ACC112 (cell line): ENCODE data around the gene ARL15.

Experiments
- H2AFZ ChIP-seq: fragments of 200-600 bp; sonication (generic); one replicate; pipeline ENCODE4 v1.6.0; 2017; ENCODE audit warnings: antibody characterized with exemption, low read length; ENCODE audit not compliant: unreplicated experiment
- H3K27ac ChIP-seq: fragments of 200-600 bp; sonication (generic); 2 replicates; pipeline ENCODE4 v1.5.1; 2014; ENCODE audit warnings: low read depth, mild to moderate bottlenecking, antibody characterized with exemption, low read length, moderate library complexity
- H3K27me3 ChIP-seq: fragments of 200-600 bp; sonication (generic); 2 replicates; pipeline ENCODE4 v1.6.1; 2014; ENCODE audit warnings: mild to moderate bottlenecking, antibody characterized with exemption, low read length, moderate library complexity, mixed read lengths; ENCODE audit not compliant: insufficient read depth
- H3K36me3 ChIP-seq: fragments of 200-600 bp; sonication (generic); 2 replicates; pipeline ENCODE4 v1.6.1; 2016; ENCODE audit warnings: mild to moderate bottlenecking, antibody characterized with exemption, low read length, moderate library complexity, mixed read lengths; ENCODE audit not compliant: insufficient read depth
- H3K4me1 ChIP-seq: fragments of 200-600 bp; sonication (generic); one replicate; pipeline ENCODE4 v1.6.1; 2016; ENCODE audit warnings: low read length, mixed read lengths; ENCODE audit not compliant: insufficient read depth, unreplicated experiment, control insufficient read depth
- H3K4me3 ChIP-seq: fragments of 200-600 bp; sonication (generic); 2 replicates; pipeline ENCODE4 v1.5.1; 2014; ENCODE audit warnings: mild to moderate bottlenecking, low read depth, low read length
- H3K79me2 ChIP-seq: fragments of 200-600 bp; sonication (generic); one replicate; pipeline ENCODE4 v1.6.0; 2016; ENCODE audit warnings: low read length; ENCODE audit not compliant: control insufficient read depth, unreplicated experiment, insufficient read depth

Gene ARL15

GRCh38 chr5:54009828-54010227 lies 300.5 kb downstream of the ARL15 start:
- Histone ChIP-seq H3K4me1 (peaks cover 25% of the 10 kb centered on the region), H3K36me3 (no peaks in the 10 kb centered on the region), H3K27me3 (no peaks in the 10 kb centered on the region), H3K27ac (no peak overlapping the region), H2AFZ (no peak overlapping the region), H3K79me2 (no peaks in the 10 kb centered on the region), H3K4me3 (no peak overlapping the region)

GRCh38 chr5:54009357-54009756 lies 301.0 kb downstream of the ARL15 start:
- Histone ChIP-seq H3K27me3 (no peaks in the 10 kb centered on the region), H3K36me3 (no peaks in the 10 kb centered on the region), H2AFZ (no peak overlapping the region), H3K27ac (no peak overlapping the region), H3K4me1 (peaks cover 25% of the 10 kb centered on the region), H3K4me3 (no peak overlapping the region), H3K79me2 (no peaks in the 10 kb centered on the region)

- no peak overlapping the region for H3K4me3 ChIP-seq
- H3K27me3 ChIP-seq: no peaks in the 10 kb centered on the region
- H3K4me1 ChIP-seq: peaks cover 16% of the 10 kb centered on the region
- no peaks in the 10 kb centered on the region for H3K79me2 ChIP-seq
- peak overlapping the region; percentile 57 for H2AFZ ChIP-seq
- H3K36me3 ChIP-seq: no peaks in the 10 kb centered on the region
- peak overlapping the region; percentile 32 for H3K27ac ChIP-seq
These were observed 302.3 kb downstream of the ARL15 start for GRCh38 chr5:54007827-54008777.

- no peak overlapping the region for H3K4me3 ChIP-seq
- H3K36me3 ChIP-seq: no peaks in the 10 kb centered on the region
- H3K27me3 ChIP-seq: no peaks in the 10 kb centered on the region
- H2AFZ ChIP-seq: no peak overlapping the region
- no peaks in the 10 kb centered on the region for H3K79me2 ChIP-seq
- no peak overlapping the region for H3K27ac ChIP-seq
- H3K4me1 ChIP-seq: peaks cover 15% of the 10 kb centered on the region
These were observed 305.7 kb downstream of the ARL15 start for GRCh38 chr5:54004697-54005096.

- Histone ChIP-seq H3K36me3 (no peaks in the 10 kb centered on the region), H3K27me3 (no peaks in the 10 kb centered on the region), H3K4me3 (no peak overlapping the region), H3K27ac (no peak overlapping the region), H3K79me2 (no peaks in the 10 kb centered on the region), H2AFZ (no peak overlapping the region), H3K4me1 (peaks cover 4% of the 10 kb centered on the region)
These were observed 307.6 kb downstream of the ARL15 start for GRCh38 chr5:54002779-54003178.

- Histone ChIP-seq H3K27ac (no peak overlapping the region), H3K27me3 (no peaks in the 10 kb centered on the region), H2AFZ (no peak overlapping the region), H3K79me2 (no peaks in the 10 kb centered on the region), H3K4me3 (no peak overlapping the region), H3K4me1 (no peaks in the 10 kb centered on the region), H3K36me3 (no peaks in the 10 kb centered on the region)
These were observed 308.2 kb downstream of the ARL15 start for GRCh38 chr5:54001976-54002775.

GRCh38 chr5:54000011-54000410 lies 310.4 kb downstream of the ARL15 start:
- no peaks in the 10 kb centered on the region for H3K27me3 ChIP-seq
- no peak overlapping the region for H3K4me3 ChIP-seq
- no peak overlapping the region for H3K27ac ChIP-seq
- H3K79me2 ChIP-seq: no peaks in the 10 kb centered on the region
- H3K4me1 ChIP-seq: no peaks in the 10 kb centered on the region
- no peak overlapping the region for H2AFZ ChIP-seq
- no peaks in the 10 kb centered on the region for H3K36me3 ChIP-seq

- no peaks in the 10 kb centered on the region for H3K36me3 ChIP-seq
- no peaks in the 10 kb centered on the region for H3K79me2 ChIP-seq
- peaks cover 12% of the 10 kb centered on the region for H3K4me1 ChIP-seq
- H2AFZ ChIP-seq: no peak overlapping the region
- no peaks in the 10 kb centered on the region for H3K27me3 ChIP-seq
- H3K27ac ChIP-seq: no peak overlapping the region
- H3K4me3 ChIP-seq: no peak overlapping the region
These were observed 312.4 kb downstream of the ARL15 start for GRCh38 chr5:53997736-53998627.

GRCh38 chr5:53996008-53996407 lies 314.4 kb downstream of the ARL15 start:
- H3K27me3 ChIP-seq: no peaks in the 10 kb centered on the region
- peaks cover 12% of the 10 kb centered on the region for H3K4me1 ChIP-seq
- no peaks in the 10 kb centered on the region for H3K79me2 ChIP-seq
- H2AFZ ChIP-seq: no peak overlapping the region
- no peaks in the 10 kb centered on the region for H3K36me3 ChIP-seq
- no peak overlapping the region for H3K27ac ChIP-seq
- H3K4me3 ChIP-seq: no peak overlapping the region

- H3K27me3 ChIP-seq: no peaks in the 10 kb centered on the region
- H3K4me3 ChIP-seq: no peak overlapping the region
- H3K27ac ChIP-seq: no peak overlapping the region
- H3K4me1 ChIP-seq: peaks cover 12% of the 10 kb centered on the region
- no peaks in the 10 kb centered on the region for H3K36me3 ChIP-seq
- no peak overlapping the region for H2AFZ ChIP-seq
- no peaks in the 10 kb centered on the region for H3K79me2 ChIP-seq
These were observed 316.2 kb downstream of the ARL15 start for GRCh38 chr5:53994148-53994547.
